GDM1 (cell line): ENCODE results near the gene KCNH1.
"Not testable (repeated sequence)": the region's sequence is repeated elsewhere in the genome, so short reads cannot be mapped to it uniquely, and the experiment has no call there.

Source experiments
- DNase-seq: peaks from one replicate; lab custom pipeline; 2025; lab: John Stamatoyannopoulos, UW

The KCNH1 gene

DNA sequence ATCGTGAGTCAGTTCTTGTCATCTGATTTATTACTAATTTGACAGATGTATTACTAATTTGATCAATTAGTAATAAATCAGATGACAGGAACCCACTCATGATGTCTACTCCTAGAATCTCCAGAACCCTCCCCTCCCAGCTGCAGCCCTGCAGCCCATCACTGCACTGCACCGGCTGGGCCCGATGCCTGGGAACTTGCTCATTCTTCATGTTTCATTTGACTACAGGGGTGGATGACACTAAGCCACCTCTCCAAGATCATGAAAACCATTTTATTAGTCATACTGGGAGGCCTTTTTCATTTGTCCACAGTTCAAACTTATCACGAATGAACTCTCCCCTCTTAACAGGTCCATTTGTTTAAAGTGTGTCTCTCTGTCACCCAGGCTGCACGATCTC lies 41.0 kb downstream of the KCNH1 start:
- no peak for DNase-seq

- no peak for DNase-seq
Observed at GRCh38 chr1:211091867-211092266, 42.1 kb downstream of the KCNH1 start.

DNA sequence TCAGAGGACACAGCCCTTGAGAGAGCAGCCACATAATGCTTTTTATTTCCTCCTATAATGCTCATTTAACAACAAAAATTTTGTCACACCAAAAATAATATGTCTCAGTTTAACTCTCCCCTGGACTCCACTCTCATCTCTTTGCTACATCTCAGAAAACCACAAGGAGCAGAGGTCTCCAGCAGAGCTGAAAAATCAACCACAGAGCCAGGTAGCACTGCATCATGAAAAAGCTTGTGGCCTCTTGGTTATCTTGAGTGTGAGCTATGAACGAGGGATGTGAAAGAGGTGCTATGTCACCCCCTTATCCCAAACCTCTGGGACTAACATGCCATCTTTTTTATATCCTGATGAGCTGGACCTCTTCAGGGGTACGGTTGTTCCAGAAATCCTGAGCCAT lies 44.4 kb downstream of the KCNH1 start:
- DNase-seq: no peak

DNA sequence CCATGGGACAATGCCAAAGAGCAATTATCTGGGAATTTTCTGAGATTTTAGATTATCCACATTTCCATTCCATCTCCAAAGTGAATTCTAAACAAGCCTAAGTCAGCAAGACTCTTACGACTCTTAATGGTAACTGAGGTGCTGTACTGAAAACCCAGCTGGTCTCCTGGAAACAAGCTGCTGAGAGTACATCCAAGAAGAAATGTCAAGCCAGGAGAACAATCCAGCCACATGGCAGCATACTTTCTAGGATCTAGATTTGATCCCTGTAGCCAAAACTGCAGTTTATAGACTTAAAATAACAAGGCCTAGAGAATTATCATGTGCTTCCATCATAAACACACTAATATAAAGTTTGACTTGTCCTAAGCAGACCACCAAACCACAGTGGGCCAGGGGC lies 45.8 kb downstream of the KCNH1 start:
- DNase-seq: no peak

DNA sequence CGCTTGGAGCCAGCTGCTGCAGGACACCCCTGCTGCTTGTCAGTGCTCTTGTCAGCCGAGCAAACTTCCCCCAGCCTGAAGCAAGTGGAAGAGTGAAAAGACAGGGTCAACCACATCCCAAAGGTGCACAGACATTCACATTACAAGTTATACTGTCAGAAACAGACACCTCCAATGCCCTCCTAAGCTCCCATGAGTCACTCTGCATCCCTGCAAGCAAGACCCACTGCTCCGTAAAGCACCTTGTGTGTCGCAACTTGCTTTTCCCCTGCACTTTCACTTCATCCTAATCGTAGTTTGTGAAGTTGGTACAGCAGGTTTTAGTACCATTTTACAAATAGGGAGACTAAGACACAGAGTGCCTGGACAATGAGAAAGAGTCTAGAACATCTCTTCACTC lies 51.1 kb downstream of the KCNH1 start:
- DNase-seq: no peak

DNA sequence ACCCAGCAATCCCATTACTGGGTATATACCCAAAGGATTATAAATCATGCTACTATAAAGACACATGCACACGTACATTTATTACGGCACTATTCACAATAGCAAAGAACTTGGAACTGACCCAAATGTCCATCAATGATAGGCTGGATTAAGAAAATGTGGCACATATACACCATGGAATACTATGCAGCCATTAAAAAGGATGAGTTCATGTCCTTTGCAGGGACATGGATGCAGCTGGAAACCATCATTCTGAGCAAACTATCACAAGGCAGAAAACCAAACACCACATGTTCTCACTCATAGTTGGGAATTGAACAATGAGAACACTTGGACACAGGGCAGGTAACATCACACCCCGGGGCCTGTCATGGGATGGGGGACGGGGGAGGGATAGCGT lies 52.5 kb downstream of the KCNH1 start:
- DNase-seq: not testable (repeated sequence)

DNA sequence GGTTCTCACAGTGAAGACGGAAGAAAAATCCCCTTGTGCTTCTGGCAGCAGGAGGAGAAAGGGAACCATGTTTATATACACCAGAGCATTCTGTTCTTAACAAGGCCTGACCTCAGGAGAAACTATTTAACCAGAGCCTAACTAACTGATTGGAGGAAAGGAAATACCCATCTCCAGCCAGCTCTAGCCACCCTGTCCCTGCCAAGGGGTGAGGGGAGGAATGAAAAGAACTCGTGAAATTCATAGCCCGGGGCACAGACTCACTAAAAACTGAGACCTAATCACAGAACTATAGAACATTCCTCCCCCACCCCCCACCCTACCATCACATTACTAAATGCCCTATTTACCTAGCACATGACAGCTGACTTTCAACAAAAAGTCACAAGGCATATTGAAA lies 65.0 kb downstream of the KCNH1 start:
- no peak for DNase-seq

- DNase-seq: no peak
Observed at GRCh38 chr1:211066781-211067384, 67.1 kb downstream of the KCNH1 start.

GRCh38 chr1:211041838-211042237 lies 92.1 kb downstream of the KCNH1 start:
- not testable (repeated sequence) for DNase-seq

DNA sequence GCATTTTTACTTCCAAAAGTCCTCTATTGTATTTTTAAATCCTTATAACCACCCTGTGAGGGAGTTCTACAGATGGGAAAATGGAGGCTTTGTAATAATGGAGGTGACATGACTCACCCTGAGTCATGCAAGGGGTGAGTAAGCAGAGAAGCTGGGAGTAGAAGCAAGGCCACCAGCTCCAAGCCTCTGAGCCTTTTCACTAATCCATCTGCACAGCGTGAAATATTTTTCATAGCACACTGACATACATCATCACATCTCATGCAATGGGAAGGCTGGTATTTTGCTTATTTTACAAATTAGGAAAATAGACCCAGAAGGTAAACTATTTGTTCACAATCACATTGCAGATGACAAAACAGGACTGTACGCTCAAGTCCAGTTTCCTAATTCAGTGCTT lies 96.9 kb downstream of the KCNH1 start:
- no peak for DNase-seq

DNA sequence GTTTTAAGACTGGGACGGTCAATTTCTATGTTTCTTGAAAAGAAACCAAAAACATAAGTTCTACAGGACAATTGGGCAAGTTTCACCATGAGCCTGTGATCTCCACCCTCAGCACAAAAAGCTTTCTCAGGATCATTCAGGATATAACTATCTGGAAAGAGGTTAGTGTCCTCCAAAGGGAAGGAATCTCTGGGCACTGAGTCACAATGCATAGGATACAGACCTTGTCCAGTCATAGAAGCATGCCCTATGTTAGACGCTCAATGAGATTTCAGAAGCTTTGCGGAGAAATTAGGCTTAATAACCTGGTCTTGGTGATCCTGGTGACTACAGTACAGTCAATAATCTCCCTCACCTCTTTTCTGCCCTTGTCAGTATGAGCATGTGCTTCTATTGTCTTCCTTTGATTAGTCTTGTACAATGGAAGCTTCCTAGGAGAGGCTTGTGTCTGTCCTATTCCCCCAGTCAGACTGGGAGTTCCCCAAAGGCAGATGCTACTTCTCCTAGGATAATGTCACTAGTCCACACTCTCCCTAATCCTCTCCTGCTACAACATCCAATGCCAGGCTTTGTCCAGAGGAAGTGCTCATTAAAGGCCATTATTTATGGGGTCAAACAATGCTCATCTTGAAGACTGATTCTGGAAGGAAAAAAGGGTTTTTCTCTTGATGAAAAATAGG lies 97.4 kb downstream of the KCNH1 start:
- DNase-seq: no peak

DNA sequence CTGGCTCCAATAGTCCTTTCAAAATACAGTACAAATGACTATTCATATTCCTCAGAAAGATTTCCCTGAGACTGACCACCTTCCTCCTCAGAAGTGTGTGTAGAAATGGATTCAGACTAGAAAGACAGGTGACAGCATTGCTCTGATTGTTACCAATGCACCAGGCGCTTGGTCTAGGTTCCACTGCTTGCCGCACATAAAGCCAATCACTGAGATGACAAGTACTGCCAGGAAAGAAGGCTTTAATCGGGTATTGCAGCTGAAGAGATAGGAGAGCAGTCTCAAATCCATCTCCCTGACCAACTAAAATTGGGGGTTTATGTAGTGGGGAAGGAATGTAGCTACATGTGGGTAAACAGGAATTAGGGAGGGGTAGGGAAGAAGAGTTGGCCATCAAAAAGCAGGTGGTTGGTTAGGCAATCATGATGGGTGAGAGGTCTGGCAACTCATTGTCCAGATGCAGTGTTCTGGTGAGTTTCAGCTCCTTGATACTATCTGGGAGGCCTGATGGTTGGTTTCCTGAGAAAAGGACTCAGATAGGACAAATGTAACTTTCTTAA lies 98.0 kb downstream of the KCNH1 start:
- DNase-seq: no peak

GRCh38 chr1:211033921-211034525 lies 99.9 kb downstream of the KCNH1 start:
- DNase-seq: no peak

- DNase-seq: no peak
Observed at GRCh38 chr1:211024901-211025300, 109.0 kb downstream of the KCNH1 start.

GRCh38 chr1:211019266-211019665 lies 114.7 kb downstream of the KCNH1 start:
- DNase-seq: no peak

DNA sequence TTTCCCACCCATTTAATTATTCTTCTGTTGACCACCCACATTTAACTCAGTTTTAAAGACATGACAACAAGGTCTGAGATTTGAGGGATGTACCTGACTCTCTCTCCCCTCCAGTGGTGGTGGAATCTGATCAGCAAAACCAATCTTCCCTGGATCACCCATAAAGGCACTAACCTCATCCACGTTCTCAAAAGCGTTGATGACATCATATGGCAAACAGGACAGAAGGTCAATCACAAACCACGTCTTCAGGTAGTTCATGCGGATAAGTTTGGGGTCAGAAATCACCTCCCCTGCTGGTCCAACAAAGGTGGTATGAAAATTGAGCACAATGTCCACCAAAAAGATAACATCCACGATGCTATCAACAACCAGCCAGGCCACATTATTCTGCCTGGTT lies 115.3 kb downstream of the KCNH1 start:
- no peak for DNase-seq

- no peak for DNase-seq
Observed at GRCh38 chr1:211017075-211017718, 116.8 kb downstream of the KCNH1 start.

DNA sequence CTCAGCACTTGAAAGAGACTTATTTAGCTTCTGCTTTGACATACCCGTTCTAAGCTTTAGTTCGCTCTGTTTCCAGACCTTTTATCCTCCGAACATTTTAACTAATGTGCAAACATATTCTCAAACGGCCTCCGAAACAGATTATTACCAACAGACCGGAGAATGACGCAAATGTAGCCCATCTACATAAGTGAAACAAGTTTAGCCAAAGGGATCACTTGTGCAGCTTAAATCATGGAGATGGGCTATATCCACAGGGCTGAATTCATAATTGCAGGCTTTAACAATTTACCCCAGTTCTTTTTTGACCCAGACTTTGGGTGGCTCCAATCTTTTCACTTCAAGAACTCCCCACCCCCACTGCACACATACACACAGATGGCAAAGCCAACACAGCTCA lies 119.7 kb downstream of the KCNH1 start:
- no peak for DNase-seq

DNA sequence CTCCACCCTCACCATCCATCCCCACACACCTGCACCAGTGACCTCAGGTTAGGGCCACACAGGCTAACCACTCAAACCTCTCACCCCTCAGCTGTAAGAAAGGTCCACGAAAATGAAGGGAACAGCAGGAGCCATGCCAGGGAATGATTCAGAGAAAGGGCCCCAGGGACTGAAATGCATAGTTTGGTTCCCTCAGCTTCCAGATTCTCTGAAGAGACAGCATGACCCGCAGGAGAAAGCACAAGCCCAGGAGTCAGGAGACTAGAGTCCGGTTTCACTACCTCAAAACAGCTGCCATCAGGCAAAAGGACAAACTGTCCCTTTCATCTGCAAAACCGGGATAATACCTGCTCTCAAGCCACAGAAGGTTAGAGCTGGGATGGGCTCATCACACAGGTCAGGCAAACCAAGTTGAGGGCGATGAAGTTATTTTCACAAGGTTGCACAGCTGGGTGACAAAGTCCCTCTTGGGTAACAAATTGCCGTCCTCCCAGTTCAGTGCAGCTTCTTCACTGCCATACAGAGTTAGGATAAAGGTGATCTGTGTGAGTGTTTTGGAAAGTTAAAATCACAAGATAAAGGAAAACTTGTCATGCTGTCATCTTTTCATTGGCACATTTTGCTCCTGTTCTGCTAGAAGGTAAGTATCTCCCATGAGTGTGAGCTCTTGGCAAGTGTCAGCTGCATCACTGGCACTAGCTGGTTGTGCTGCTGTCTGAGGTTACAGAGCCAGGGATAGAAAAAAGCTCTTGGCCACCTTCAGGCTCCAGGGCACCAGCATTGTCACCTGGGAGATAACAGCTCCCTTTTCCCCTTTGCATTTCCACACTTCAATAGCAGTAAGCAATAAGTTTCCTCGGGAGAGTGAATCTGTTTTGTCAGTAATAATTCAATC lies 120.4 kb downstream of the KCNH1 start:
- DNase-seq: no peak

- not testable (repeated sequence) for DNase-seq
Observed at GRCh38 chr1:211011128-211011527, 122.8 kb downstream of the KCNH1 start.

GRCh38 chr1:211009944-211010343 lies 124.0 kb downstream of the KCNH1 start:
- DNase-seq: no peak

DNA sequence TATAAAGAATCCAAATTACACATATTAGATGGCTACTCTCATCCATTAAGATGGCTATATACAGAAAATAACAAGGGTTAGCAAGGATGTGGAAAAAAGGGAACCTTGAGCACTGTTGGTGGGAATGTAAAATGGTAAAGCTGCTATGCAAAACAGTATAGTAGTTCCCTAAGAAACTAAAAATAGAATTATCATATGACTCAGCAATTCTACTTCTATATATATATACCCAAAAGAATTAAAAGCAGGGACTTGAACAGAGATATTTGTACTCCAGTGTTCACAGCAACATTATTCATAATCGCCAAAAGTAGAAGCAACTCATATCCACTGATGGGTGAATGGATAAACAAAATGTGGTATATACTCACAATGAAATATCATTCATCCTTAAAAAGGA lies 126.1 kb downstream of the KCNH1 start:
- no peak for DNase-seq
